ENCODE results near the gene SPARCL1. TPM values are rescaled to one million over a fixed set of nuclear protein-coding genes. Genes with fewer than 3 reads are reported as not detected.
"Not testable (repeated sequence)": the region's sequence is repeated elsewhere in the genome, so short reads cannot be mapped to it uniquely, and the experiment has no call there.

SPARCL1 gene
- polyA plus RNA-seq, 1 experiment = not detected

DNA sequence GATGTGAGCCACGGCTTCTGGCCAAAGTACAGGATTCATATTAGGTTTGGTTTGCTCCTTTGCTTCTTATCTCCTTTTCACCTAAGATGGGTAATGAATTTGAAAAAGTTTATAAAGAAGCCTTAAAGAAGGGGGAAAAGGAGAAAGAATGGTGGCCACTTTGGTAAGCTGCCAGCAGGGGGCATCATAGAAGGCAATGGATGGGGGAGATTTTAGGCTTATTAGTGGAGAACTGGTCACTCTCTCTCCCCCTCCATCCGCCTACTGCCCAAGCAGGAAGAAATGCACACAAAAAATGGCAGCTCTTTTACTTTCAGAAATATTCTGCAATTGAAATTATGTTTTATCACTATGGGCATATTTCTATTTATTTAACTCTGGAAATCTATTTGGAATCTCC is 32.0 kb downstream of the SPARCL1 start:
- ChIA-PET POLR2A (interaction anchor here (0.6 kb wide), 1 partner anchor 75 kb away, joined by 3 read pairs; no protein-coding TSS in a partner anchor), CTCF (interaction anchor here (0.7 to 1.3 kb wide), 3 partner anchors 8 to 204 kb away, joined by 3 to 5 read pairs (median 3); no protein-coding TSS in a partner anchor)
- DNase-seq (ENCODE audit: low read depth, low spot score) = no peak
- Histone ChIP-seq H3K27me3 (ENCODE audit: control insufficient read depth, insufficient read depth, low read length) (no peaks in the 10 kb centered on the region), H3K9me3 (ENCODE audit: control insufficient read depth, insufficient read depth, low read length) (no peaks in the 10 kb centered on the region), H3K27ac (ENCODE audit: low read depth, low read length) (no peak overlapping the region), H3K4me3 (ENCODE audit: low read depth, low read length) (no peak overlapping the region)
- TF ChIP-seq, protein P1, sequence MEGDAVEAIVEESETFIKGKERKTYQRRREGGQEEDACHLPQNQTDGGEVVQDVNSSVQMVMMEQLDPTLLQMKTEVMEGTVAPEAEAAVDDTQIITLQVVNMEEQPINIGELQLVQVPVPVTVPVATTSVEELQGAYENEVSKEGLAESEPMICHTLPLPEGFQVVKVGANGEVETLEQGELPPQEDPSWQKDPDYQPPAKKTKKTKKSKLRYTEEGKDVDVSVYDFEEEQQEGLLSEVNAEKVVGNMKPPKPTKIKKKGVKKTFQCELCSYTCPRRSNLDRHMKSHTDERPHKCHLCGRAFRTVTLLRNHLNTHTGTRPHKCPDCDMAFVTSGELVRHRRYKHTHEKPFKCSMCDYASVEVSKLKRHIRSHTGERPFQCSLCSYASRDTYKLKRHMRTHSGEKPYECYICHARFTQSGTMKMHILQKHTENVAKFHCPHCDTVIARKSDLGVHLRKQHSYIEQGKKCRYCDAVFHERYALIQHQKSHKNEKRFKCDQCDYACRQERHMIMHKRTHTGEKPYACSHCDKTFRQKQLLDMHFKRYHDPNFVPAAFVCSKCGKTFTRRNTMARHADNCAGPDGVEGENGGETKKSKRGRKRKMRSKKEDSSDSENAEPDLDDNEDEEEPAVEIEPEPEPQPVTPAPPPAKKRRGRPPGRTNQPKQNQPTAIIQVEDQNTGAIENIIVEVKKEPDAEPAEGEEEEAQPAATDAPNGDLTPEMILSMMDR (IDR thresholded peaks at IDR 0.05; ENCODE audit: low read depth, low read length) = peak; percentile 34

DNA sequence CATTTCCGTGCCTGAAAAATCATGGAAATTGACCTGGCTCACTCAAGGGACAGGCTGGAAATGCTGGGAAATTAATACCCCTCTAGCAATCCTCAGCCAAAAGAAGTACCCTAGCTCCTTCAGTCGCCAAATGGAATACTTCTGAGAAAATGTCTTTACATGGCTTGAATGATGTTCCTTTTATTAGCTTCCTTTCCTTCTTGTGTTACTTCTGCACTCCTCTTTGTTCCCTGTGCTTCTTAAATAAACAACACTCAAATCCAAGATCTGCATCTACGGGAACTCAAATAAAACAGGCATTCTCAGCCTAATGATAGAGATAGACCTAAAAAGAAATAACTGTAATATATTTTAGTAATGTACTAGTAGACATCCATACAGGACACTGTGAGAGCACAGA is 36.1 kb downstream of the SPARCL1 start:
- DNase-seq (ENCODE audit: low read depth, low spot score) = no peak
- Histone ChIP-seq H3K27me3 (ENCODE audit: control insufficient read depth, insufficient read depth, low read length) (no peaks in the 10 kb centered on the region), H3K4me3 (ENCODE audit: low read depth, low read length) (no peak overlapping the region), H3K27ac (ENCODE audit: low read depth, low read length) (no peak overlapping the region), H3K9me3 (ENCODE audit: control insufficient read depth, insufficient read depth, low read length) (peaks cover 11% of the 10 kb centered on the region)
- CTCF ChIA-PET = interaction anchor here (0.6 to 1.0 kb wide), 2 partner anchors 117 to 540 kb away, joined by 4 to 5 read pairs; no protein-coding TSS in a partner anchor
- POLR2A ChIA-PET = no interaction called here
- TF ChIP-seq, protein P1 (IDR thresholded peaks at IDR 0.05; ENCODE audit: low read depth, low read length) = no peak

DNA sequence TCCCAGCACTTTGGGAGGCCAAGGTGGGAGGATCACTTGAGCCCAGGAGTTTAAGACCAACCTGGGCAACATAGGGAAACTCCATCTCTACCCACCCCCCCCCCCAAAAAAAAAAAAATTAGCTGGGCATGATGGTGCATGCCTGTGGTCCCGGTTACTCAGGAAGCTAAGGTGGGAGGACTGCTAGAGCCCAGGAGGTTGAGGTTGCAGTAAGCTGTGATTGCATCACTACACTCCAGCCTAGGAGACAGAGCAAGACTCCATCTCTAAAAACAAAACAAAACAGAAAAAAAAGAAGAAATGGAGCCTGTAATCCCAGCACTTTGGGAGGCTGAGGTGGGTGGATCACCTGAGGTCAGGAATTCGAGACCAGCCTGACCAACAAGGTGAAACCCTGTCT is 37.3 kb downstream of the SPARCL1 start:
- POLR2A ChIA-PET; H3K4me3 ChIP-seq (ENCODE audit: low read depth, low read length); CTCF ChIA-PET; H3K27ac ChIP-seq (ENCODE audit: low read depth, low read length); DNase-seq (ENCODE audit: low read depth, low spot score); H3K27me3 ChIP-seq (ENCODE audit: control insufficient read depth, insufficient read depth, low read length): not testable (repeated sequence)
- peaks cover 11% of the 10 kb centered on the region for H3K9me3 ChIP-seq (ENCODE audit: control insufficient read depth, insufficient read depth, low read length)

DNA sequence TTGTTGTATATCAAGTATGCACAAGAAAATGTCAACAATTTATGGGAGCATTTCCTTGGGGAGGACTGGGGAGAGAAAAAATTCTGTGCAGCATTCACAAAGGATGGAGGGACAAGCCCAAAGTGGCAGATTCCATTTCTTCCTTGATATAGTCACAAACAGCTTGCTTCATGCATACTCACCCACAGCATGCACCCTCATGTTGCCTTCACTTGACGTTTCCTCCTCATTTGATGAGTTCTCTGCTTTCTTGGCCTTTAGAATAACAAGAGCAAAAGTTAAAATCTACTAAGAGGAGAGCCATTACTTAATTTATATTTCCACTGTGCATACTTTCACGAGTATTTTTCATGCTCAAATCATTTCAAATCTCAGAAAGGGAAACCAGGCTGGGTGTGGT is 37.7 kb downstream of the SPARCL1 start:
- Histone ChIP-seq H3K4me3 (ENCODE audit: low read depth, low read length) (no peak overlapping the region), H3K27me3 (ENCODE audit: control insufficient read depth, insufficient read depth, low read length) (no peaks in the 10 kb centered on the region), H3K27ac (ENCODE audit: low read depth, low read length) (no peak overlapping the region), H3K9me3 (ENCODE audit: control insufficient read depth, insufficient read depth, low read length) (peaks cover 11% of the 10 kb centered on the region)
- TF ChIP-seq, protein P1 (IDR thresholded peaks at IDR 0.05; ENCODE audit: low read depth, low read length) = no peak
- DNase-seq (ENCODE audit: low read depth, low spot score) = no peak
- CTCF ChIA-PET = no interaction called here
- POLR2A ChIA-PET = no interaction called here

DNA sequence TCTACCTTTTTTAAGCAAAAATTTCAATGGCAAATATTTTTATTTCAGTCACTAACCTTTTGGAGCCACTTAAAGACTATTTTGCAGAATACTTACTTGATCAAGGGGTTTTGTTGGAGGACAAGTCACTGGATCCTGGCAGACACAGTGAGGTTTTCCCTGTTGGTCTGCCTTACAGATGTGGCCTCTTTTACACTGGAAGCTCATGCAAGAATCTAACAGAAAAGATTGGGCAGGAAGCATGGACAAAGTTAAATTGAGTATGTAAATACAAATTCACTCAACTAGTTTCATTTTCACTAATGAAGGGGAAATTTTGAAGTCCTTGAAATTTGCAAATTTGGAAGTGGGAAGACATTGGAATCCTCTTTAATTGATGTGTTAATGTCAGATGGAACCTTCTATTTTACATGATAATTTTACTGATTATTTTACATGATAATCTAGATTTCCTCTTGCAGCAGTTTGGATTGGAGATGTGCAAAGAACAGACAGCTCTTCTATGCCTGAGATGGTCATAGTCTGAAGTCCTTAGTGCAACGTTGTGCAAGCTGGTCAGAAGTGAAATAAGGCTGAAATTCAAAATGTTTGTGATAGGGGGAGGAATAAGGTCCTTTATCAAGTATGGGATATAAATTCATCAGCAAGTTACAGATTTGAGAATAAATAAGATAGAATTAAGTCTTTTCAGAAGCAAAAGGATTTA is 38.4 kb downstream of the SPARCL1 start:
- ChIA-PET CTCF (interaction anchor here (0.9 kb wide), 1 partner anchor 9 kb away, joined by 3 read pairs; no protein-coding TSS in a partner anchor), POLR2A (no interaction called here)
- Histone ChIP-seq H3K9me3 (ENCODE audit: control insufficient read depth, insufficient read depth, low read length) (peaks cover 11% of the 10 kb centered on the region), H3K27ac (ENCODE audit: low read depth, low read length) (no peak overlapping the region), H3K4me3 (ENCODE audit: low read depth, low read length) (no peak overlapping the region), H3K27me3 (ENCODE audit: control insufficient read depth, insufficient read depth, low read length) (no peaks in the 10 kb centered on the region)
- TF ChIP-seq, protein P1 (IDR thresholded peaks at IDR 0.05; ENCODE audit: low read depth, low read length) = no peak
- DNase-seq (ENCODE audit: low read depth, low spot score) = no peak
